T-helper 1 cell treated with Interleukin-12 subunit alpha and Interleukin-12 subunit beta and Interleukin-4 antibody, amounts not matched to agents 30 ng/mL and 1 ng/mL, for 36 hours (primary cell): ENCODE results near the gene IL16. TPM values are rescaled to one million over a fixed set of nuclear protein-coding genes. Genes with fewer than 3 reads are reported as not detected.

Source experiments
- intact Hi-C: fragments of 100-400 bp; cut with micrococcal nuclease; formaldehyde crosslinking; loops from one replicate; pipeline ENCODE4 v1.15.1; 2024
- total RNA-seq: library from RNA; stranded (reverse); gene quantifications from 2 replicates; pipeline ENCODE4 v1.2.3, GENCODE V29; 2022

The IL16 gene
- total RNA-seq, 1 donor from 2014 or later, result 237 TPM

DNA sequence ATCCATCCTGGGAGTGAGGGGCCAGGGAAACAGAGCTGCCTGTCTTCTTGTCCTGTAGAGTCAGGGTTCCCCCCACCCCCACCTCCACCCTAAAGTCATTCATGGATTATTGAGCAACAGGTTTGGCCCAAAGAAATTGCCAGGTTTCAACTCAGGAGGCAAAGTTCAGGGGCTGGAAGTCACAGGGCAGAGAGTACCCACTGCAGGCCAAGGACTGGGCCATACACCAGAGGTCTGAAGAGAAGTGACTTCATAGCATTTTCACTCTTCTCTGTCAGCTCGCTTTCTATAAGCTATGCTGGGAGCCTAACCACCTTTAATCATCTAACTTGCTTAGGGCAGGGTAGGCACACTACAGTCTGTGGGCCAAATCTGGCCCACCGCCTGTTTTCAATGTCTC is 77.2 kb downstream of the IL16 start:
- intact Hi-C loops, result loop anchor here (2.0 kb wide), 1 partner anchor 207 kb away; no protein-coding TSS in a partner anchor

GRCh38 chr15:81274255-81274654 is 77.6 kb downstream of the IL16 start:
- intact Hi-C loops, result loop anchor here (2.0 kb wide), 1 partner anchor 207 kb away; no protein-coding TSS in a partner anchor

GRCh38 chr15:81274931-81275707 is 78.4 kb downstream of the IL16 start:
- intact Hi-C loops, result loop anchor here (1.0 to 2.0 kb wide), 5 partner anchors 21 to 206 kb away; partner anchors contain the start of gene STARD5

- intact Hi-C loops, result loop anchor here (1.0 to 2.0 kb wide), 5 partner anchors 20 to 205 kb away; partner anchors contain the start of gene STARD5
Measured at GRCh38 chr15:81275711-81276392, 79.2 kb downstream of the IL16 start.

DNA sequence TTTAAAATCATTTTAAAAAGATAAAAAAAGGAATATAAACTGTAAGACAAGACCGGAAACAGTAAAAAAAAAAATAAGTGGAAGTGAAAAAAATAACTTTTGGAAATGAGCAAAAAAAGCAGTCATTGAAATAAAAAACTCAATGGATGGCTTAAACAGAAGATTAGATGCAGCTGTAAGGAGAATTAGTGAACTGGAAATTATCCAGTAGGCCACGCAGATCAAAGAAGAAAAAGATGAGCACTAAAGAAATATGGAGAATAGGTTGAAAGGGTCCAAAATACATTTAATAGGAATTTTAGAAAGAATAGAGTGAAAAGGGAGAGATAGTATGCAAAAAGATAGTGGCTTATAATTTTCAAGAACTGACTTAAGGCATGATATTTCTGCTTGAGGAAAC is 80.3 kb downstream of the IL16 start:
- intact Hi-C loops, result no loop called here

- intact Hi-C loops, result no loop called here
Measured at GRCh38 chr15:81277851-81278250, 81.2 kb downstream of the IL16 start.

DNA sequence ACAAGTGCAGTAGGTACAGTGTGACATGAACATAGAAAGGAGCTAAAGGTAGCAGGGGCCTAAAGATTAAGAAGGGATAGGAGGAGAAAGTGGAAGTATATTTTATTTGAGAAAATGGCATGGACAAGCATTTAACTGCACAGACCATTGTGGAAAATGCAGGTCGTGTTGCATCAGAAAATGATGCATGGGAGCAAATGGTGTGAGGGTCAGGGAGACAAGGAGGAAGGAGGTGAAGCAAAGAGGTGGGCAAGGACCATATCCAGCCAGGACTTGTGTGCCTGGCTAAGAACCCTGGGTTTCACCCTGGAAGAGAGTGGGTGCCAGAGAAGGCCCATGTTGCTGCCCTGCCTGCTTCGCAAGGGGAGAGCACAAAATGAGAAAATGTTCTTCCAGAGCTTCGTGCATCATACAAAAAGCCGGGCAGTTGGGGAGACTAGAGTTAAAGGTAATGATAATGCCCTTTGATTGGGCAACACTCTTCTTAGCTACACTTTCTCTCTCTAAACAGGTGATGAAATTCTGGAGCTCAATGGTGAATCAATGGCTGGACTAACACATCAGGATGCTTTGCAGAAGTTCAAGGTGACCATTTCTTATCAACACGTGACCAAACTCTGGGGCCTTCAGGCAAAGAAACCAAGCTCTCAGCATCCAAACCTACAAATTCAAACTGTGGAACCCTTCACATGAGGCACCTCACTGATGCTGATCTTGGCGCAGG is 81.8 kb downstream of the IL16 start:
- intact Hi-C loops, result no loop called here

DNA sequence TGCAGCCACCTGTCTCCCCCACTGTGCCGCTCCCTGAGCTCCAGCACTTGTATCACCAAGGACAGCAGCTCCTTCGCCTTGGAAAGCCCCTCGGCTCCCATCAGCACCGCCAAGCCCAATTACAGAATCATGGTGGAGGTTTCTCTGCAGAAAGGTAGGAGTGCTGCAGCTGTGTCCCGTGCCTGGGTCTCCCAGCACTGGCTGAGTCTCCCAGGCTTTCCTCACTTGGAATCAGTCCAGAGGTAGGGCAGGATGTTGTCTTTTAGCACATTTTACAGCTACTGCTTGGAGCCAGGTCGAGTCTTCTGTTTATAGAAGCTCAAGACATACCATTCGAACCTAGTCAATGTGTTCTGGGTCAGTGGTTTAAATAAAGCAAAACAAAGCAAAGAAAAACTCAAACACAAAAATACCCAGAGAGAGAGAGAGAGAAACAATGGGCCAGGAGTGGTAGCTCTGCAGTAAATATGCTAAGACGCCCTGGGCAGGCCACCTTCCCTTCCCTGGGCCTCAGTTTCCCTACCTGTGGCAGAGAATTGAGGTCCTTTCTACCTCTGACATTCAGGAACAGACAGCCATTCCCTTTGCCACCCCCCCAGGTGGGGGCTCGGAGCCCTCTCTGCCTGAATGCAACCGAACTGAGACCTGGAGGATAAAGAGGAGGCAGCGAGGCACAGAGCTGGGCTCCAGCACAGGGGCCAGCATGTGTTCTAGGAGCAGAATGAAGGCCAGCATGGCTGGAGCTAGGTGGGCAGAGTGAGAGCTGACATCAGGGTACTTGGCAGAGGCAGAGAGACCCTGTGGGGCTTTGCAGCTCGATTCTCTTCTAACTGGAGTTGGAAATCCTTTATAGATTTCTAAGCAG is 83.2 kb downstream of the IL16 start:
- intact Hi-C loops, result no loop called here

- intact Hi-C loops, result no loop called here
Measured at GRCh38 chr15:81280696-81281455, 84.2 kb downstream of the IL16 start.

DNA sequence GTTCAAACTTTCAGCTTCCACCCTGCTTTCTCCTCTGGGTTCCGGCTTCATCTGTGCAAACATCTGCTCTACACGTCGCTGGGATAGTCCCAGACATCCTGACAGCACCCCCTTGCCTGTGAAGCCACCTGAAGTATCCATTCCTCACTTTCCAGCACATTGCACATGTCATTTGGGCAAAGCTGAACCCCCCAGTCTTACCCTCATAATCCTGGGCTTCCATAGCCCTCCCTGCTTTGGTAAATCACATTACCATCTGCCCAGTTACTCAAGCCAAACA is 84.7 kb downstream of the IL16 start:
- intact Hi-C loops, result no loop called here

DNA sequence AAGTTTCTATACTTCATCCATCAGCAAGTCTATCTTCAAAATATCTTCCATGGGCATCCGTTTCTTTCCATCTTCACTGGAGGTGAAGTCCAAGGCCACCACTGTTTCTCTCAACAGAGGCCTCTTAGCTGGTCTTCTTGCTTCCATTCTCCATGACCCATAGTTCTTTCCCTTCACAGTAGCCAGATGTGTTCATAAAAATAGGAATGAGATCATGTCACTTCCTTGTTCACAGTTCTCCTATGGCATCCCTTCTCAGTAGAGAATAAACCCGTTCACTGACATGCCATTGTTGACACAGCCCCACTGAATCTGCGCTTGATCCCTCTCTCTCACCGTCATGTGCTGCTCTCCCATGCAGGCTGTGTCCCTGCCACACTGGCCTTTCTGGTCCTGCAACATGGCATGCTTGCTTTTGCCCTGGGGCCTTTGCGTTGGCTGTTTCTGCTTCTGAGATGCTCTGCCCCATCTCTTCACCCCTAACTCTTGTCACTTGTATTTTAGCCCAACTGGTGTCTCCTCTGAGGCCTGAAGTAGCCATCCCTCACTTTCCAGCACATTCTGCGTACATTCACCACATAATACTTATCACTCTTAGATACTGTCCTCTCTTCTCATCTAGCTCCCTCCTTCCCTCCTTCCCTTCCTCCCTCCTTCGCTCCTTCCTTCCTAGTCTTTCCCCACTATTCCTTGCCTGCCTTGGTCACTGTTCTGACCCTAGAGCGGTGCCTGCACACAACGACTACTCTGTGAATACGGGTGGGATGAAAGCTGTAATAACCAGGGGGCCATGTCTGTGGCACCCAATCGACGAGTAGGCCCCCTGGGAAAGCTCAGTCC is 85.3 kb downstream of the IL16 start:
- intact Hi-C loops, result no loop called here

DNA sequence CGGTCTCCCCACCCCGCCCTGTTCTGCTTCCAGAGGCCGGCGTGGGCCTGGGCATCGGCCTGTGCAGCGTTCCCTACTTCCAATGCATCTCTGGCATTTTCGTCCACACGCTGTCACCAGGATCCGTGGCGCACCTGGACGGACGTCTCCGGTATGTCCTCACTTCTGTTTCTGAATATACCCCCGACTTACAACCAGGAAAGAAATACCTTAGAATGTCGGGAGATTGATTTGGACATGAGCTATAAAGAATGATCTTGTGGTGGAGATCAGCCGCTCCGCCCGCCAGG is 85.9 kb downstream of the IL16 start:
- intact Hi-C loops, result no loop called here

DNA sequence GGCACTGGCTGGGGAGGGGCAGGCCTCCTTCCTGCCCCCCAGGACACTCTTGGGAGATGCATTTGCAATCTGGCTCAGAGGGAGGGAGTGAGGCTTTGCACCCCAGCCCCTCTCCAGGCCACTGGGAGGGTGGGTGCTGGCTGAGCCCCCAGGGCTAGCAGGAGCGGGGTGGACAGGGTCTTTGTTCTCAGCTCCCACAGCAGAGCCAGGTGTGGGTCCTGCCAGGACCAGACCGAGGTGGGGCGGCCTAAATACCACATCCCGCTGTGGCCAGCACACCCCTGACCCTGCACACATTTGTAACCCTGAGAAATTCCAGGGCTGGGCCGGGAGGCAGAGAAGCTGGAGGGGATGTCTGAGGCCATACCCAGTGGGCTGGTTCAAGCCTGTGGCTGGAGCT is 86.2 kb downstream of the IL16 start:
- intact Hi-C loops, result no loop called here

DNA sequence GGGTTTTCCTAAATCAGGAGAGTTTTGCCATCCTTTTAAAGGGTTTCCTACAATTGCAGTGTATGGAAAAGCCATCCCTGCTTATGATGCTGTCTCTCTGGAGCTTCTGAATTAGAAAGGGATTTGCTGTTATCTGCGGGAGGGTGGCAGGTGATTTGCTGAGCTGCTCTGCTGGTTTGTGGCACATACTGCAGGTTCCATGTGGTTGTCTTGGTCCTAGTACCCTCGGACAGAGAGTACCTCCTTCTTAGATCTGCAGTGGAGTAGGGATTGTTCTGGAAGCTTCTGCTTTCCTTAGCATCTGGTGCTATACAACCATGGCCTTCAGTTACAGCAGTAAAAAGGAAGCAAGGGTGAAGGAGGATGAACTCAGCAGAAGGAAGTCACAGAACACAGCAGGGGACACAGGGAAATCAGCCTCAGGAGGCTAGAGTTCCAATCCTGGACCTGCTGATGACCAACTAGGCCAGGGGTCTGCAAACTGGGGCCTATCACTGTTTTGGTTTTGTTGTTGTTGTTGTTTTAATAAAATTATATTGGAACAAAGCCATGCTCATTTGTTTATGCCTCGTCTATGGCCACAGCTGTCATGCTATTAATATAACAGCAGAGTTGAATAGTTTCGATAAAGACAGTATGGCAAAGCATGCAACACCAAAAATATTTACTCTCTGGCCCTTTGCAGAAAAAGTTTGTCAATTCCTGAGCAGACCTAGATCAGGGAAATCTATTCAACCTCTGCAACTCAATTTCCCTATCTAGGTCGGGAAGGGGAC is 87.8 kb downstream of the IL16 start:
- intact Hi-C loops, result no loop called here

GRCh38 chr15:81285461-81285860 is 88.8 kb downstream of the IL16 start:
- intact Hi-C loops, result no loop called here

- intact Hi-C loops, result loop anchor here (1.0 kb wide), 1 partner anchor 8 kb away; no protein-coding TSS in a partner anchor
Measured at GRCh38 chr15:81286621-81287121, 90.0 kb downstream of the IL16 start.

GRCh38 chr15:81288040-81288439 is 91.4 kb downstream of the IL16 start:
- intact Hi-C loops, result no loop called here

DNA sequence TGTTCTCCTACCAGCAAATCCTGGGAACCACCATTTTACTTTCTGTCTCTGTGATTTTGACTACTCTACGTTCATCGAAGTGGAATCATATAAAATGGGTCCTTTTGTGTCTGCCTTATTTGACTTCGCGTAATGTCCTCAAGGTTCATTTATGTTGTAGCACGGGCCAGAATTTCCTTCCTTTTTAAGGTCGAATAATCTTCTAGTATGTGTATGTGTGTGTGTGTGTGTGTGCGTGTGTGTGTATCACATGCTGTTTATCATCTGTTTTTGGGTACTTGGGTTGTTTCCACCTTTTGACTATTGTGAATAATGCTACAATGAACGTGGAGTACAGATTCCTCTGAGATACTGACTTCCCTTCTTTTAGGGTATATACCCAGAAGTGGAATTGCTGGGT is 91.9 kb downstream of the IL16 start:
- intact Hi-C loops, result no loop called here

- intact Hi-C loops, result loop anchor here (5.0 to 10.0 kb wide), 5 partner anchors 972 to 1975 kb away; partner anchors contain the start of genes BCL2A1, EFL1, FAH and SAXO2
Measured at GRCh38 chr15:81289910-81290309, 93.2 kb downstream of the IL16 start.
